GM12878 (cell line): Measurements from ENCODE around the gene PLCB4. TPM values are rescaled to one million over a fixed set of nuclear protein-coding genes. Genes with fewer than 3 reads are reported as not detected.

ENCODE experiments used
- ATAC-seq: fragments of 200-7000 bp; cut with Tn5 transposase; 3 replicates; pipeline ENCODE4 v1.9.1; 2020; ENCODE audit warnings: mild to moderate bottlenecking, moderate library complexity
- BruUV-seq: library from RNA; stranded (reverse); fragments of 400-500 nt; replicated peaks from 2 replicates; lab custom pipeline; 2021; lab: Mats Ljungman, UMichigan
- CTCF ChIA-PET: fragments of 300-600 bp; sonication (Branson Sonifier 250); formaldehyde crosslinking; extraction: SDS; loops from one replicate; lab custom pipeline; 2021; ENCODE audit warnings: inconsistent platforms; lab: Yijun Ruan, JAX
- POLR2A ChIA-PET: fragments of 350-600 bp; formaldehyde crosslinking; extraction: SDS; loops from one replicate; lab custom pipeline; 2021; ENCODE audit warnings: inconsistent platforms; lab: Charles Lee
- RAD21 ChIA-PET: fragments of 300-600 bp; sonication (Branson Sonifier 250); formaldehyde crosslinking; loops from one replicate; lab custom pipeline; 2023; ENCODE audit warnings: antibody characterized with exemption; ENCODE audit not compliant: unreplicated experiment; lab: Charles Lee
- SMC1A ChIA-PET: fragments of 300-600 bp; sonication (Branson Sonifier 250); formaldehyde crosslinking; loops from one replicate; lab custom pipeline; 2023; ENCODE audit not compliant: unreplicated experiment, uncharacterized antibody; lab: Charles Lee
- DNase-seq: peaks from one replicate; pipeline ENCODE4 v3.0.0-alpha.2; 2011; ENCODE audit warnings: low read depth, low spot score
- FAIRE-seq: peaks from 3 replicates; lab custom pipeline; 2011; peaks lifted over from hg19 to GRCh38; lab: Jason Lieb, UNC
- H2AFZ ChIP-seq: 2 replicates; pipeline ENCODE4 v1.6.0; 2011; ENCODE audit warnings: low read depth, low read length, control low read depth; ENCODE audit not compliant: control insufficient read depth
- H3K27ac ChIP-seq: 2 replicates; pipeline ENCODE4 v1.5.1; 2011; ENCODE audit warnings: control low read depth; ENCODE audit not compliant: control insufficient read depth, insufficient read depth
- H3K27me3 ChIP-seq, 2 experiments: replicated peaks in 1 of 2; 2 replicates each; pipeline versions ENCODE4 v1.6.0 to v1.6.1; 2011; ENCODE audit warnings: low read length in 1 of 2; ENCODE audit not compliant: control insufficient read depth in 2 of 2, insufficient read depth in 2 of 2
- H3K36me3 ChIP-seq, 2 experiments: 2 replicates each; pipeline ENCODE4 v1.5.1; 2011; ENCODE audit warnings: low read length in 1 of 2; ENCODE audit not compliant: control insufficient read depth in 2 of 2, insufficient read depth in 2 of 2
- H3K4me1 ChIP-seq: 2 replicates; pipeline ENCODE4 v1.6.1; 2011; ENCODE audit warnings: mild to moderate bottlenecking, low read length, moderate library complexity, mixed read lengths; ENCODE audit not compliant: control insufficient read depth, insufficient read depth
- H3K4me2 ChIP-seq: 2 replicates; pipeline ENCODE4 v1.6.0; 2011; ENCODE audit warnings: control low read depth; ENCODE audit not compliant: control insufficient read depth, insufficient read depth
- H3K4me3 ChIP-seq: fragments of 200-600 bp; sonication (generic); 2 replicates; pipeline ENCODE4 v1.5.1; 2016
- H3K79me2 ChIP-seq: 2 replicates; pipeline ENCODE4 v1.6.0; 2011; ENCODE audit warnings: low read length; ENCODE audit not compliant: control insufficient read depth, insufficient read depth
- H3K9ac ChIP-seq: 2 replicates; pipeline ENCODE4 v1.8.0; 2011; ENCODE audit warnings: low read length, control low read depth, mixed read lengths; ENCODE audit not compliant: control insufficient read depth, insufficient read depth
- H3K9me3 ChIP-seq: replicated peaks from 3 replicates; pipeline ENCODE4 v1.5.1; 2011; ENCODE audit warnings: mild to moderate bottlenecking, low read length; ENCODE audit not compliant: control insufficient read depth, insufficient read depth
- H4K20me1 ChIP-seq: 2 replicates; pipeline ENCODE4 v1.6.0; 2011; ENCODE audit not compliant: control insufficient read depth, insufficient read depth
- CUX1 ChIP-seq: IDR thresholded peaks from 2 replicates; pipeline ENCODE4 v1.6.1; 2012; ENCODE audit warnings: improper control_type of control experiment, low read depth, low read length; ENCODE audit not compliant: insufficient replicate concordance
- EGR1 ChIP-seq, 2 experiments: IDR thresholded peaks; 1 replicate in 1 of 2; 2 replicates in 1 of 2; pipeline ENCODE4 v1.6.1; 2011 to 2012; ENCODE audit warnings: low read depth in 2 of 2, low read length in 2 of 2, borderline replicate concordance in 1 of 2, mild to moderate bottlenecking in 1 of 2, moderate library complexity in 1 of 2
- FOS ChIP-seq: IDR thresholded peaks from 3 replicates; pipeline ENCODE4 v1.6.1; 2011; ENCODE audit warnings: borderline replicate concordance; ENCODE audit not compliant: insufficient read length; ENCODE audit errors: extremely low read depth
- NFYA ChIP-seq: IDR thresholded peaks from 2 replicates; pipeline ENCODE4 v1.6.1; 2011; ENCODE audit warnings: low read depth, mild to moderate bottlenecking, low read length, improper control_type of control experiment, borderline replicate concordance
- STAT3 ChIP-seq: IDR thresholded peaks from 2 replicates; pipeline ENCODE4 v1.6.1; 2011; ENCODE audit warnings: low read depth, low read length, improper control_type of control experiment
- YBX1 ChIP-seq: fragments of 450-650 bp; IDR thresholded peaks from 2 replicates; pipeline ENCODE4 v1.6.1; 2016; ENCODE audit warnings: antibody characterized with exemption
- ZNF622 ChIP-seq: fragments of 450-650 bp; IDR thresholded peaks from 2 replicates; pipeline ENCODE4 v1.6.1; 2017; ENCODE audit warnings: mild to moderate bottlenecking, inconsistent platforms
- WGBS: methylation state at CpG from one replicate; pipeline ENCODE4 v1.1.6; 2016; ENCODE audit warnings: low lambda C conversion rate; ENCODE audit not compliant: insufficient replicate concordance, insufficient coverage; ENCODE audit errors: missing lambda C conversion rate; 5-methylcytosine and 5-hydroxymethylcytosine counted together
- in situ Hi-C: fragments of 300-500 bp; cut with MboI; formaldehyde crosslinking; loops from 9 replicates; pipeline ENCODE4 v1.14.3; 2018; ENCODE audit warnings: mixed read lengths
- intact Hi-C: fragments of 100-400 bp; cut with micrococcal nuclease; formaldehyde crosslinking; loops from one replicate; pipeline ENCODE4 v1.14.2; 2022; ENCODE audit not compliant: unreplicated experiment
- polyA plus RNA-seq, 11 experiments: library from polyadenylated mRNA; depleted of rRNA in 4 of 11; unstranded in 6 of 11; stranded (reverse) in 5 of 11; fragments of >200 nt; fragmentation: Nextera tagmentation in 4 of 11; fragmentation: Illumina TruSeq in 1 of 11; extraction: Ambion mirVana in 4 of 11; extraction: Trizol in 1 of 11; gene quantifications; 1 replicate in 1 of 11; 2 replicates in 10 of 11; pipeline versions ENCODE4 v1.2.1 to v1.2.3, GENCODE V29; 2011 to 2016; ENCODE audit warnings: inconsistent platforms in 2 of 11, missing spikeins in 2 of 11, low read depth in 1 of 11
- total RNA-seq, 4 experiments: library from RNA; depleted of rRNA in 3 of 4; stranded (reverse); fragments of >200 nt in 3 of 4; fragmentation: Illumina TruSeq in 1 of 4; extraction: Trizol in 1 of 4; gene quantifications; 2 replicates each; pipeline versions ENCODE4 v1.2.1 to v1.2.3, GENCODE V29; 2013 to 2021
- TF ChIP-seq, protein P1 (sequence below): fragments of 450-650 bp; IDR thresholded peaks from 2 replicates; pipeline ENCODE4 v1.6.1; 2016; ENCODE audit warnings: mild to moderate bottlenecking
- TF ChIP-seq, protein P2 (sequence below): fragments of 450-650 bp; IDR thresholded peaks from 2 replicates; pipeline ENCODE4 v1.6.1; 2017; ENCODE audit warnings: mild to moderate bottlenecking

The PLCB4 gene
- total and polyA plus RNA-seq, 10 of the 15 experiments (the other 5 are each of a cell fraction or from before 2014, with no cell fraction given): not detected

GRCh38 chr20:9051508-9051907, 17.4 kb upstream of the PLCB4 start:
- RAD21 ChIA-PET: no interaction called here
- no peak for ATAC-seq
- no peaks in the 10 kb centered on the region for H3K4me1 ChIP-seq
- H3K27ac ChIP-seq: no peak overlapping the region
- TF ChIP-seq STAT3: no peak
- TF ChIP-seq EGR1 (IDR thresholded peaks at IDR 0.05; ENCODE audit: borderline replicate concordance in 1 of 2, low read depth in 2 of 2, low read length in 2 of 2): no peak
- no peak for TF ChIP-seq FOS
- TF ChIP-seq ZNF622: no peak
- TF ChIP-seq CUX1: no peak
- TF ChIP-seq NFYA: no peak
- TF ChIP-seq, protein P1, sequence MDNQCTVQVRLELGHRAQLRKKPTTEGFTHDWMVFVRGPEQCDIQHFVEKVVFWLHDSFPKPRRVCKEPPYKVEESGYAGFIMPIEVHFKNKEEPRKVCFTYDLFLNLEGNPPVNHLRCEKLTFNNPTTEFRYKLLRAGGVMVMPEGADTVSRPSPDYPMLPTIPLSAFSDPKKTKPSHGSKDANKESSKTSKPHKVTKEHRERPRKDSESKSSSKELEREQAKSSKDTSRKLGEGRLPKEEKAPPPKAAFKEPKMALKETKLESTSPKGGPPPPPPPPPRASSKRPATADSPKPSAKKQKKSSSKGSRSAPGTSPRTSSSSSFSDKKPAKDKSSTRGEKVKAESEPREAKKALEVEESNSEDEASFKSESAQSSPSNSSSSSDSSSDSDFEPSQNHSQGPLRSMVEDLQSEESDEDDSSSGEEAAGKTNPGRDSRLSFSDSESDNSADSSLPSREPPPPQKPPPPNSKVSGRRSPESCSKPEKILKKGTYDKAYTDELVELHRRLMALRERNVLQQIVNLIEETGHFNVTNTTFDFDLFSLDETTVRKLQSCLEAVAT: no peak
- TF ChIP-seq YBX1: no peak
- TF ChIP-seq, protein P2, sequence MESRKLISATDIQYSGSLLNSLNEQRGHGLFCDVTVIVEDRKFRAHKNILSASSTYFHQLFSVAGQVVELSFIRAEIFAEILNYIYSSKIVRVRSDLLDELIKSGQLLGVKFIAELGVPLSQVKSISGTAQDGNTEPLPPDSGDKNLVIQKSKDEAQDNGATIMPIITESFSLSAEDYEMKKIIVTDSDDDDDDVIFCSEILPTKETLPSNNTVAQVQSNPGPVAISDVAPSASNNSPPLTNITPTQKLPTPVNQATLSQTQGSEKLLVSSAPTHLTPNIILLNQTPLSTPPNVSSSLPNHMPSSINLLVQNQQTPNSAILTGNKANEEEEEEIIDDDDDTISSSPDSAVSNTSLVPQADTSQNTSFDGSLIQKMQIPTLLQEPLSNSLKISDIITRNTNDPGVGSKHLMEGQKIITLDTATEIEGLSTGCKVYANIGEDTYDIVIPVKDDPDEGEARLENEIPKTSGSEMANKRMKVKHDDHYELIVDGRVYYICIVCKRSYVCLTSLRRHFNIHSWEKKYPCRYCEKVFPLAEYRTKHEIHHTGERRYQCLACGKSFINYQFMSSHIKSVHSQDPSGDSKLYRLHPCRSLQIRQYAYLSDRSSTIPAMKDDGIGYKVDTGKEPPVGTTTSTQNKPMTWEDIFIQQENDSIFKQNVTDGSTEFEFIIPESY: no peak
- TF ChIP-seq, all 136 proteins: peak for 0
- in situ Hi-C loops (no loop called here), intact Hi-C loops (no loop called here)
- Histone ChIP-seq H4K20me1 (no peaks in the 10 kb centered on the region), H3K9ac (no peak overlapping the region), H3K27me3 (no peaks in the 10 kb centered on the region), H3K9me3 (no peaks in the 10 kb centered on the region), H3K36me3 (no peaks in the 10 kb centered on the region), H3K4me3 (no peak overlapping the region), H3K4me2 (no peak overlapping the region), H2AFZ (no peak overlapping the region), H3K79me2 (no peaks in the 10 kb centered on the region)
- no TSS peak for BruUV-seq
- ChIA-PET SMC1A (no interaction called here), CTCF (no interaction called here), POLR2A (no interaction called here)
- FAIRE-seq (no peak), DNase-seq (no peak)
- 66% methylated on average over 2 of the region's 2 CpGs for WGBS
